Liver (tissue), 9 donors: ENCODE measurements around the gene MLF2. TPM values are rescaled to one million over a fixed set of nuclear protein-coding genes. Genes with fewer than 3 reads are reported as not detected.

Source experiments
- DNase-seq: peaks from one replicate; pipeline ENCODE4 v3.0.0-alpha.2; 2017; ENCODE audit warnings: low spot score
- H3K27ac ChIP-seq, 2 donors: one replicate each; pipeline ENCODE4 v1.7.0; 2013; ENCODE audit warnings: inconsistent platforms in 2 of 2, low read length in 2 of 2, control low read depth in 1 of 2, low read depth in 1 of 2, mild to moderate bottlenecking in 1 of 2
- H3K27me3 ChIP-seq, 4 donors: one replicate each; pipeline versions ENCODE4 v1.6.1 to v1.7.0; 2013; ENCODE audit warnings: low read length in 3 of 4, inconsistent platforms in 1 of 4, mild to moderate bottlenecking in 1 of 4, moderate library complexity in 1 of 4; ENCODE audit not compliant: control insufficient read depth in 4 of 4, insufficient read depth in 4 of 4
- H3K36me3 ChIP-seq, 4 donors: one replicate each; pipeline versions ENCODE4 v1.6.1 to v1.7.0; 2013; ENCODE audit warnings: low read length in 3 of 4, mild to moderate bottlenecking in 3 of 4, low read depth in 1 of 4, moderate library complexity in 1 of 4; ENCODE audit not compliant: control insufficient read depth in 4 of 4, insufficient read depth in 3 of 4
- H3K4me1 ChIP-seq, 4 donors: one replicate each; pipeline versions ENCODE4 v1.6.1 to v1.7.0; 2013; ENCODE audit warnings: low read length in 3 of 4, mild to moderate bottlenecking in 3 of 4, moderate library complexity in 1 of 4; ENCODE audit not compliant: control insufficient read depth in 4 of 4, insufficient read depth in 4 of 4
- H3K4me3 ChIP-seq, 3 donors: one replicate each; pipeline versions ENCODE4 v1.6.1 to v1.7.0; 2013; ENCODE audit warnings: low read length in 3 of 3, control low read depth in 1 of 3, low read depth in 1 of 3, mild to moderate bottlenecking in 1 of 3
- H3K9ac ChIP-seq, 2 donors: one replicate each; pipeline ENCODE4 v1.7.0; 2013; ENCODE audit warnings: low read length in 2 of 2, mild to moderate bottlenecking in 2 of 2, moderate library complexity in 2 of 2, control low read depth in 1 of 2, low read depth in 1 of 2
- H3K9me3 ChIP-seq, 4 donors: one replicate each; pipeline versions ENCODE4 v1.6.1 to v1.7.0; 2013; ENCODE audit warnings: low read length in 3 of 4; ENCODE audit not compliant: control insufficient read depth in 4 of 4
- EGR1 ChIP-seq, 2 donors: IDR thresholded peaks; 2 replicates each; pipeline ENCODE4 v1.6.1; 2016 to 2018; ENCODE audit warnings: antibody characterized with exemption in 2 of 2, low read depth in 2 of 2
- FOXA1 ChIP-seq: IDR thresholded peaks from 2 replicates; pipeline ENCODE4 v1.6.1; 2016; ENCODE audit warnings: antibody characterized with exemption
- FOXA2 ChIP-seq: IDR thresholded peaks from 2 replicates; pipeline ENCODE4 v1.6.1; 2016; ENCODE audit warnings: antibody characterized with exemption
- GABPA ChIP-seq, 2 donors: IDR thresholded peaks in 1 of 2; conservative IDR thresholded peaks in 1 of 2; 2 replicates each; pipeline ENCODE4 v1.6.1; 2016; ENCODE audit warnings: antibody characterized with exemption in 2 of 2, mild to moderate bottlenecking in 1 of 2, moderate library complexity in 1 of 2
- HNF4A ChIP-seq, 2 donors: conservative IDR thresholded peaks; 2 replicates each; pipeline ENCODE4 v1.6.1; 2016; ENCODE audit warnings: antibody characterized with exemption in 2 of 2, mild to moderate bottlenecking in 2 of 2
- JUND ChIP-seq, 2 donors: IDR thresholded peaks; 2 replicates each; pipeline ENCODE4 v1.6.1; 2016; ENCODE audit warnings: antibody characterized with exemption in 2 of 2
- NR2F2 ChIP-seq: IDR thresholded peaks from 2 replicates; pipeline ENCODE4 v1.6.1; 2016; ENCODE audit warnings: antibody characterized with exemption
- RAD21 ChIP-seq, 2 donors: IDR thresholded peaks; 2 replicates each; pipeline ENCODE4 v1.6.1; 2016; ENCODE audit warnings: antibody characterized with exemption in 2 of 2, mild to moderate bottlenecking in 2 of 2
- RXRA ChIP-seq, 2 donors: IDR thresholded peaks; 2 replicates each; pipeline ENCODE4 v1.6.1; 2017 to 2018; ENCODE audit warnings: antibody characterized with exemption in 2 of 2, mild to moderate bottlenecking in 1 of 2
- SP1 ChIP-seq: IDR thresholded peaks from 2 replicates; pipeline ENCODE4 v1.6.1; 2018; ENCODE audit warnings: antibody characterized with exemption, mild to moderate bottlenecking
- TAF1 ChIP-seq: conservative IDR thresholded peaks from 2 replicates; pipeline ENCODE4 v1.6.1; 2016; ENCODE audit warnings: antibody characterized with exemption, mild to moderate bottlenecking
- YY1 ChIP-seq: IDR thresholded peaks from 2 replicates; pipeline ENCODE4 v1.6.1; 2016; ENCODE audit warnings: antibody characterized with exemption, mild to moderate bottlenecking
- WGBS: extraction: QIAGEN DNeasy Blood & Tissue Kit; methylation state at CpG from one replicate; pipeline ENCODE4 v1.1.7; 2013; 5-methylcytosine and 5-hydroxymethylcytosine counted together
- polyA plus RNA-seq, 2 donors: library from polyadenylated mRNA; stranded (reverse) in 1 of 2; unstranded in 1 of 2; fragments of 200-250 nt in 1 of 2; fragments of >200 nt in 1 of 2; fragmentation: Nextera tagmentation in 1 of 2; extraction: Ambion mirVana in 1 of 2; gene quantifications; one replicate each; pipeline versions ENCODE4 v1.2.1 to v1.2.3, GENCODE V29; 2013 to 2015
- total RNA-seq, 2 donors: library from RNA; depleted of rRNA; stranded (reverse); fragments of >200 nt; gene quantifications; one replicate each; pipeline ENCODE4 v1.2.3, GENCODE V29; 2014
- TF ChIP-seq, protein P1 (sequence below): IDR thresholded peaks from 2 replicates; pipeline ENCODE4 v1.6.1; 2016; ENCODE audit warnings: antibody characterized with exemption, mild to moderate bottlenecking
- TF ChIP-seq, protein P2 (sequence below): fragments of 150-350 bp; IDR thresholded peaks from 2 replicates; pipeline ENCODE4 v1.5.1; 2017; ENCODE audit warnings: improper control_type of control experiment, low read depth, low read length; ENCODE audit not compliant: missing input control
- TF ChIP-seq, protein P3 (sequence below): IDR thresholded peaks from 2 replicates; pipeline ENCODE4 v1.6.1; 2016; ENCODE audit warnings: antibody characterized with exemption
- donor health status: healthy.
- donor health status: healthy.
- donor health status: healthy.
- donor health status: healthy.
- donor health status: healthy.

Gene MLF2
- total and polyA plus RNA-seq, 4 donors, result 59.6 to 235 (median 163) TPM

DNA sequence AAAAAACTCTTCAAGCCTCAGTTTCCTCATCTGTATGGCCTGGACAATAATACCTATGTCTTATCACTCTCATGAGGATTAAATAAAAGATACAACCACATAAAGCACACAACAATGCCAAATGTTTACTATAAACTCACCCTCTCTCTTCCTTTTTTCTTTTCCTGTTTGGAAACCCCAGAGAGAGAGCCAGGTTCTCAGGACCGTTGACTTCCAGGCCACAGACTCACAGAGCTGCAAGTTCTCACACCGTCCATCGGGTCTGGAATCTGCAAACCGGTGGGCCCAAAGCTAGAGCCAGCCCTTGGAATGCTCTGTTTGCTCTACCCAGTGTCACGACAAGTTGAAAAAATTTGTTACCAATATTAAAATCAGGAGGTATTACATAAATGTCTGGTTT is 31.8 kb upstream of the MLF2 start:
- Histone ChIP-seq H3K27me3 (no peaks in the 10 kb centered on the region), H3K9me3 (no peaks in the 10 kb centered on the region), H3K4me3 (no peak overlapping the region), H3K36me3 (no peaks in the 10 kb centered on the region), H3K4me1 (peaks cover 0 to 14% (median 7%) of the 10 kb centered on the region in 4 donors), H3K9ac (no peak overlapping the region), H3K27ac (no peak overlapping the region)
- TF ChIP-seq GABPA (IDR thresholded peaks at IDR 0.05 in 1 of 2, conservative IDR thresholded peaks at IDR 0.05 in 1 of 2), result no peak
- no peak for TF ChIP-seq RAD21 (IDR thresholded peaks at IDR 0.05)
- TF ChIP-seq NR2F2, result no peak
- TF ChIP-seq YY1, result no peak
- no peak for TF ChIP-seq RXRA (IDR thresholded peaks at IDR 0.05)
- TF ChIP-seq EGR1 (IDR thresholded peaks at IDR 0.05; ENCODE audit: low read depth in 2 of 2), result no peak
- TF ChIP-seq HNF4A (conservative IDR thresholded peaks at IDR 0.05), result no peak
- no peak for TF ChIP-seq JUND (IDR thresholded peaks at IDR 0.05)
- TF ChIP-seq, protein P1, sequence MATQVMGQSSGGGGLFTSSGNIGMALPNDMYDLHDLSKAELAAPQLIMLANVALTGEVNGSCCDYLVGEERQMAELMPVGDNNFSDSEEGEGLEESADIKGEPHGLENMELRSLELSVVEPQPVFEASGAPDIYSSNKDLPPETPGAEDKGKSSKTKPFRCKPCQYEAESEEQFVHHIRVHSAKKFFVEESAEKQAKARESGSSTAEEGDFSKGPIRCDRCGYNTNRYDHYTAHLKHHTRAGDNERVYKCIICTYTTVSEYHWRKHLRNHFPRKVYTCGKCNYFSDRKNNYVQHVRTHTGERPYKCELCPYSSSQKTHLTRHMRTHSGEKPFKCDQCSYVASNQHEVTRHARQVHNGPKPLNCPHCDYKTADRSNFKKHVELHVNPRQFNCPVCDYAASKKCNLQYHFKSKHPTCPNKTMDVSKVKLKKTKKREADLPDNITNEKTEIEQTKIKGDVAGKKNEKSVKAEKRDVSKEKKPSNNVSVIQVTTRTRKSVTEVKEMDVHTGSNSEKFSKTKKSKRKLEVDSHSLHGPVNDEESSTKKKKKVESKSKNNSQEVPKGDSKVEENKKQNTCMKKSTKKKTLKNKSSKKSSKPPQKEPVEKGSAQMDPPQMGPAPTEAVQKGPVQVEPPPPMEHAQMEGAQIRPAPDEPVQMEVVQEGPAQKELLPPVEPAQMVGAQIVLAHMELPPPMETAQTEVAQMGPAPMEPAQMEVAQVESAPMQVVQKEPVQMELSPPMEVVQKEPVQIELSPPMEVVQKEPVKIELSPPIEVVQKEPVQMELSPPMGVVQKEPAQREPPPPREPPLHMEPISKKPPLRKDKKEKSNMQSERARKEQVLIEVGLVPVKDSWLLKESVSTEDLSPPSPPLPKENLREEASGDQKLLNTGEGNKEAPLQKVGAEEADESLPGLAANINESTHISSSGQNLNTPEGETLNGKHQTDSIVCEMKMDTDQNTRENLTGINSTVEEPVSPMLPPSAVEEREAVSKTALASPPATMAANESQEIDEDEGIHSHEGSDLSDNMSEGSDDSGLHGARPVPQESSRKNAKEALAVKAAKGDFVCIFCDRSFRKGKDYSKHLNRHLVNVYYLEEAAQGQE, result no peak
- TF ChIP-seq, protein P2, sequence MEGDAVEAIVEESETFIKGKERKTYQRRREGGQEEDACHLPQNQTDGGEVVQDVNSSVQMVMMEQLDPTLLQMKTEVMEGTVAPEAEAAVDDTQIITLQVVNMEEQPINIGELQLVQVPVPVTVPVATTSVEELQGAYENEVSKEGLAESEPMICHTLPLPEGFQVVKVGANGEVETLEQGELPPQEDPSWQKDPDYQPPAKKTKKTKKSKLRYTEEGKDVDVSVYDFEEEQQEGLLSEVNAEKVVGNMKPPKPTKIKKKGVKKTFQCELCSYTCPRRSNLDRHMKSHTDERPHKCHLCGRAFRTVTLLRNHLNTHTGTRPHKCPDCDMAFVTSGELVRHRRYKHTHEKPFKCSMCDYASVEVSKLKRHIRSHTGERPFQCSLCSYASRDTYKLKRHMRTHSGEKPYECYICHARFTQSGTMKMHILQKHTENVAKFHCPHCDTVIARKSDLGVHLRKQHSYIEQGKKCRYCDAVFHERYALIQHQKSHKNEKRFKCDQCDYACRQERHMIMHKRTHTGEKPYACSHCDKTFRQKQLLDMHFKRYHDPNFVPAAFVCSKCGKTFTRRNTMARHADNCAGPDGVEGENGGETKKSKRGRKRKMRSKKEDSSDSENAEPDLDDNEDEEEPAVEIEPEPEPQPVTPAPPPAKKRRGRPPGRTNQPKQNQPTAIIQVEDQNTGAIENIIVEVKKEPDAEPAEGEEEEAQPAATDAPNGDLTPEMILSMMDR, result no peak
- no peak for DNase-seq
- 65% methylated on average over 5 of the region's 5 CpGs for WGBS

DNA sequence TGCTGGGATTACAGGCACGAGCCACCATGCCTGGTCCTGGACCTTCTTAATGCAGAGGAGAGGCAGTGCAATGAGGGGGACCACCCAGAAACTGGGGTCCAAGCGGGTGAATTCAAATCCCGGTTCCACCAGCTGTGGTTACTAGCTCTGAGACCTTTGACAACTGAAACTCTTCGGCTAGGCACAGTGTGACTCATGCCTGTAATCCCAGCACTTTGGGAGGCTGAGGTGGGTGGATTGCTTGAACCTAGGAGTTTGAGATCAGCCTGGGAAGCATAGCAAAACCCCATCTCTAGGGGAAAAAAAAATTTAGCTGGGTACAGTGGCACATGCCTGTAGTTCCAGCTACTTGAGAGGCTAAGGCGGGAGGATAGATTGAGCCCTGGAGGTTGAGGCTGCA is 31.4 kb upstream of the MLF2 start:
- 89% methylated on average over 5 of the region's 5 CpGs for WGBS
- Histone ChIP-seq H3K36me3 (no peaks in the 10 kb centered on the region), H3K4me3 (no peak overlapping the region), H3K4me1 (peaks cover 0 to 18% (median 11%) of the 10 kb centered on the region in 4 donors), H3K27me3 (no peaks in the 10 kb centered on the region), H3K27ac (no peak overlapping the region), H3K9ac (no peak overlapping the region), H3K9me3 (no peaks in the 10 kb centered on the region)
- no peak for TF ChIP-seq YY1
- TF ChIP-seq, protein P1, result no peak
- TF ChIP-seq EGR1 (IDR thresholded peaks at IDR 0.05; ENCODE audit: low read depth in 2 of 2), result no peak
- TF ChIP-seq FOXA2, result no peak
- TF ChIP-seq TAF1, result no peak
- TF ChIP-seq FOXA1, result no peak
- TF ChIP-seq SP1, result no peak
- TF ChIP-seq RXRA (IDR thresholded peaks at IDR 0.05), result no peak
- TF ChIP-seq, protein P3, sequence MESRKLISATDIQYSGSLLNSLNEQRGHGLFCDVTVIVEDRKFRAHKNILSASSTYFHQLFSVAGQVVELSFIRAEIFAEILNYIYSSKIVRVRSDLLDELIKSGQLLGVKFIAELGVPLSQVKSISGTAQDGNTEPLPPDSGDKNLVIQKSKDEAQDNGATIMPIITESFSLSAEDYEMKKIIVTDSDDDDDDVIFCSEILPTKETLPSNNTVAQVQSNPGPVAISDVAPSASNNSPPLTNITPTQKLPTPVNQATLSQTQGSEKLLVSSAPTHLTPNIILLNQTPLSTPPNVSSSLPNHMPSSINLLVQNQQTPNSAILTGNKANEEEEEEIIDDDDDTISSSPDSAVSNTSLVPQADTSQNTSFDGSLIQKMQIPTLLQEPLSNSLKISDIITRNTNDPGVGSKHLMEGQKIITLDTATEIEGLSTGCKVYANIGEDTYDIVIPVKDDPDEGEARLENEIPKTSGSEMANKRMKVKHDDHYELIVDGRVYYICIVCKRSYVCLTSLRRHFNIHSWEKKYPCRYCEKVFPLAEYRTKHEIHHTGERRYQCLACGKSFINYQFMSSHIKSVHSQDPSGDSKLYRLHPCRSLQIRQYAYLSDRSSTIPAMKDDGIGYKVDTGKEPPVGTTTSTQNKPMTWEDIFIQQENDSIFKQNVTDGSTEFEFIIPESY, result no peak
- TF ChIP-seq, protein P2, result no peak
- no peak for TF ChIP-seq RAD21 (IDR thresholded peaks at IDR 0.05)
- no peak for DNase-seq
